Measurements from ENCODE around the gene PPP2R5C. TPM values are rescaled to one million over a fixed set of nuclear protein-coding genes. Genes with fewer than 3 reads are reported as not detected.

Gene PPP2R5C
- total RNA-seq, 4 donors from 2014 or later, result 66.2 to 211 (median 116) TPM

- intact Hi-C loops (cut with DNase I; ENCODE audit: low total_unique reads), result no loop called here
- H3K27ac ChIP-seq, result peak overlapping the region in 3 of 4 donors; percentile 32 to 94 (median 92)
Observed at GRCh38 chr14:101815994-101816393, 54.5 kb downstream of the PPP2R5C start.

GRCh38 chr14:101817501-101818001 is 56.0 kb downstream of the PPP2R5C start:
- WGBS, 2 donors (ENCODE audit: low coverage in 1 of 2), result 67 to 72% methylated on average over 6 to 11 of the region's 11 CpGs
- Histone ChIP-seq H3K4me1 (peaks cover 16 to 47% (median 21%) of the 10 kb centered on the region in 4 donors), H3K27ac (peak overlapping the region; percentile 63 to 93 (median 75)), H3K36me3 (no peaks in the 10 kb centered on the region), H3K9me3 (no peaks in the 10 kb centered on the region), H3K4me3 (no peak overlapping the region), H3K27me3 (no peaks in the 10 kb centered on the region)
- intact Hi-C loops (cut with DNase I; ENCODE audit: low total_unique reads), result no loop called here
- TF ChIP-seq CTCF (IDR thresholded peaks at IDR 0.05), result no peak
- no peak for TF ChIP-seq POLR2AphosphoS5 (IDR thresholded peaks at IDR 0.05)
- TF ChIP-seq EP300 (IDR thresholded peaks at IDR 0.05; ENCODE audit: low read depth), result no peak
- TF ChIP-seq POLR2A (IDR thresholded peaks at IDR 0.05), result no peak
- in situ Hi-C loops (cut with MboI; ENCODE audit: low pct_ligation_motif_present in 1 of 4, low pct_unique_long_range_greater_than_20kb in 1 of 4, low sequenced_read_pairs in 3 of 4), result no loop called here
- no peak for DNase-seq

More at GRCh38 chr14:101815994-101816393, 54.5 kb downstream of the PPP2R5C start:
- DNase-seq, result no peak
- no peaks in the 10 kb centered on the region for H3K27me3 ChIP-seq
- peaks cover 26 to 56% (median 36%) of the 10 kb centered on the region in 4 donors for H3K4me1 ChIP-seq
- H3K9me3 ChIP-seq, result no peaks in the 10 kb centered on the region
- H3K36me3 ChIP-seq, result no peaks in the 10 kb centered on the region
- H3K4me3 ChIP-seq, result no peak overlapping the region
- in situ Hi-C loops (cut with MboI; ENCODE audit: low pct_ligation_motif_present in 1 of 4, low pct_unique_long_range_greater_than_20kb in 1 of 4, low sequenced_read_pairs in 3 of 4), result no loop called here
- TF ChIP-seq POLR2AphosphoS5 (IDR thresholded peaks at IDR 0.05) (no peak), EP300 (IDR thresholded peaks at IDR 0.05; ENCODE audit: low read depth) (no peak), CTCF (IDR thresholded peaks at IDR 0.05) (no peak), POLR2A (IDR thresholded peaks at IDR 0.05) (no peak)
- 78 to 89% methylated on average over 5 to 10 of the region's 10 CpGs for WGBS, 2 donors (ENCODE audit: low coverage in 1 of 2)

GRCh38 chr14:101819251-101819990 is 57.9 kb downstream of the PPP2R5C start:
- peak in 1 of 3 donors; percentile 3 for TF ChIP-seq POLR2AphosphoS5 (IDR thresholded peaks at IDR 0.05)
- no peak for TF ChIP-seq EP300 (IDR thresholded peaks at IDR 0.05; ENCODE audit: low read depth)
- TF ChIP-seq CTCF (IDR thresholded peaks at IDR 0.05), result no peak
- H3K36me3 ChIP-seq, result no peaks in the 10 kb centered on the region
- H3K4me3 ChIP-seq, result no peak overlapping the region
- in situ Hi-C loops (cut with MboI; ENCODE audit: low pct_ligation_motif_present in 1 of 4, low pct_unique_long_range_greater_than_20kb in 1 of 4, low sequenced_read_pairs in 3 of 4) (no loop called here), intact Hi-C loops (cut with DNase I; ENCODE audit: low total_unique reads) (no loop called here)
- peak overlapping the region; percentile 63 to 93 (median 84) for H3K27ac ChIP-seq
- H3K27me3 ChIP-seq, result no peaks in the 10 kb centered on the region
- DNase-seq, result peak; percentile 58
- H3K9me3 ChIP-seq, result no peaks in the 10 kb centered on the region
- WGBS, 2 donors (ENCODE audit: low coverage in 1 of 2), result 75 to 85% methylated on average over 8 to 16 of the region's 16 CpGs
- H3K4me1 ChIP-seq, result peaks cover 0 to 47% (median 7%) of the 10 kb centered on the region in 4 donors

- 74 to 87% methylated on average over 4 to 10 of the region's 10 CpGs for WGBS, 2 donors (ENCODE audit: low coverage in 1 of 2)
- H3K4me3 ChIP-seq, result no peak overlapping the region
- peak in 2 of 3 donors; percentile 26 to 32 for TF ChIP-seq POLR2AphosphoS5 (IDR thresholded peaks at IDR 0.05)
- TF ChIP-seq POLR2A (IDR thresholded peaks at IDR 0.05), result peak; percentile 20
- no peak for TF ChIP-seq CTCF (IDR thresholded peaks at IDR 0.05)
- in situ Hi-C loops (cut with MboI; ENCODE audit: low pct_ligation_motif_present in 1 of 4, low pct_unique_long_range_greater_than_20kb in 1 of 4, low sequenced_read_pairs in 3 of 4) (no loop called here), intact Hi-C loops (cut with DNase I; ENCODE audit: low total_unique reads) (no loop called here)
- no peaks in the 10 kb centered on the region for H3K9me3 ChIP-seq
- no peak for DNase-seq
- H3K27ac ChIP-seq, result peak overlapping the region; percentile 63 to 93 (median 84)
- no peaks in the 10 kb centered on the region for H3K27me3 ChIP-seq
- H3K4me1 ChIP-seq, result peaks cover 1 to 45% (median 13%) of the 10 kb centered on the region in 4 donors
- H3K36me3 ChIP-seq, result no peaks in the 10 kb centered on the region
Observed at GRCh38 chr14:101820283-101820798, 58.8 kb downstream of the PPP2R5C start.

Measured in transverse colon (tissue), 4 donors.